Measurements from ENCODE around the gene ARHGEF28. TPM values are rescaled to one million over a fixed set of nuclear protein-coding genes. Genes with fewer than 3 reads are reported as not detected.

The ARHGEF28 gene
- total and polyA plus RNA-seq, 2 of the 13 experiments (the other 11 are each of a cell fraction or from before 2014, with no cell fraction given) = 17.4 to 34.1 TPM

GRCh38 chr5:73729329-73729728, 103.3 kb downstream of the ARHGEF28 start (continued):
- TF ChIP-seq FOXA1 (IDR thresholded peaks at IDR 0.05) (peak; percentile 93), FOXA1 (CRISPR knock-in tag; IDR thresholded peaks at IDR 0.05) (peak; percentile 91), FOXP1 (IDR thresholded peaks at IDR 0.05) (0 out of 2 replicates have a peak, but pooled peaks have one; percentile 30), FOXP1 (CRISPR knock-in tag; IDR thresholded peaks at IDR 0.05) (peak; percentile 89), BCL6 (CRISPR knock-in tag; IDR thresholded peaks at IDR 0.05) (peak; percentile 87), POLR2A (IDR thresholded peaks at IDR 0.05; ENCODE audit: insufficient read depth in 1 of 2, low read depth in 2 of 2, low read length in 2 of 2) (no peak), TBP (CRISPR knock-in tag; IDR thresholded peaks at IDR 0.05) (no peak), ASH2L (IDR thresholded peaks at IDR 0.05; ENCODE audit: insufficient read length, low read depth, low read length) (peak; percentile 47), MBD4 (IDR thresholded peaks at IDR 0.05; ENCODE audit: borderline replicate concordance, low read length) (peak; percentile 60; the same call in 1 of the 2 replicates), ZNF496 (CRISPR knock-in tag; IDR thresholded peaks at IDR 0.05; ENCODE audit: insufficient replicate concordance) (no peak), NRL (CRISPR knock-in tag; IDR thresholded peaks at IDR 0.05; ENCODE audit: borderline replicate concordance) (no peak), ELF3 (CRISPR knock-in tag; IDR thresholded peaks at IDR 0.05) (peak; percentile 72), ARID4A (CRISPR knock-in tag; IDR thresholded peaks at IDR 0.05; ENCODE audit: borderline replicate concordance) (no peak; the same call in 1 of the 2 replicates), ZNF331 (CRISPR knock-in tag; IDR thresholded peaks at IDR 0.05) (peak; percentile 70), ATF2 (CRISPR knock-in tag; IDR thresholded peaks at IDR 0.05) (peak; percentile 41; the same call in 1 of the 2 replicates), ZNF609 (CRISPR knock-in tag; IDR thresholded peaks at IDR 0.05; ENCODE audit: borderline replicate concordance) (peak; percentile 95), EP300 (IDR thresholded peaks at IDR 0.05; ENCODE audit: low read depth in 2 of 2, low read length in 2 of 2) (peak in 1 of 2 experiments; percentile 91; a peak in 2 of 4 replicates), EP300 (CRISPR knock-in tag; IDR thresholded peaks at IDR 0.05; ENCODE audit: borderline replicate concordance) (peak; percentile 87), ARNT (IDR thresholded peaks at IDR 0.05) (no peak), ZNF792 (CRISPR knock-in tag; IDR thresholded peaks at IDR 0.05) (peak; percentile 45; the same call in 1 of the 2 replicates), RXRB (CRISPR knock-in tag; IDR thresholded peaks at IDR 0.05; ENCODE audit: borderline replicate concordance) (peak; percentile 70; the same call in 1 of the 2 replicates), THAP11 (CRISPR knock-in tag; IDR thresholded peaks at IDR 0.05) (0 out of 2 replicates have a peak, but pooled peaks have one; percentile 47)
